Hypothalamus (tissue), 51 donors: ENCODE measurements around the gene MLH1.
A peak's percentile ranks its signal among the peaks of the same experiment; 100 is the strongest.
"Not testable (repeated sequence)": the region's sequence is repeated elsewhere in the genome, so short reads cannot be mapped to it uniquely, and the experiment has no call there.

Source experiments
- DNase-seq, 51 donors: peaks; one replicate each; lab custom pipeline; 2025; lab: John Stamatoyannopoulos, UW

MLH1 gene

DNA sequence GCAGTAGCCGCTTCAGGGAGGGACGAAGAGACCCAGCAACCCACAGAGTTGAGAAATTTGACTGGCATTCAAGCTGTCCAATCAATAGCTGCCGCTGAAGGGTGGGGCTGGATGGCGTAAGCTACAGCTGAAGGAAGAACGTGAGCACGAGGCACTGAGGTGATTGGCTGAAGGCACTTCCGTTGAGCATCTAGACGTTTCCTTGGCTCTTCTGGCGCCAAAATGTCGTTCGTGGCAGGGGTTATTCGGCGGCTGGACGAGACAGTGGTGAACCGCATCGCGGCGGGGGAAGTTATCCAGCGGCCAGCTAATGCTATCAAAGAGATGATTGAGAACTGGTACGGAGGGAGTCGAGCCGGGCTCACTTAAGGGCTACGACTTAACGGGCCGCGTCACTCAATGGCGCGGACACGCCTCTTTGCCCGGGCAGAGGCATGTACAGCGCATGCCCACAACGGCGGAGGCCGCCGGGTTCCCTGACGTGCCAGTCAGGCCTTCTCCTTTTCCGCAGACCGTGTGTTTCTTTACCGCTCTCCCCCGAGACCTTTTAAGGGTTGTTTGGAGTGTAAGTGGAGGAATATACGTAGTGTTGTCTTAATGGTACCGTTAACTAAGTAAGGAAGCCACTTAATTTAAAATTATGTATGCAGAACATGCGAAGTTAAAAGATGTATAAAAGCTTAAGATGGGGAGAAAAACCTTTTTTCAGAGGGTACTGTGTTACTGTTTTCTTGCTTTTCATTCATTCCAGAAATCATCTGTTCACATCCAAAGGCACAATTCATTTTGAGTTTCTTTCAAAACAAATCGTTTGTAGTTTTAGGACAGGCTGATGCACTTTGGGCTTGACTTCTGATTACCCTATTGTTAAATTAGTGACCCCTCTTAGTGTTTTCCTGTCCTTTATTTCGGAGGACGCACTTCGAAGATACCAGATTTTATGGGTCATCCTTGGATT lies at the start of gene MLH1:
Gene MLH1, plus strand, starts transcription at position 193 of the 958 bp plus-strand sequence. Its CDS starts 30 bp downstream, at position 223.
- DNase-seq, result no peak

DNA sequence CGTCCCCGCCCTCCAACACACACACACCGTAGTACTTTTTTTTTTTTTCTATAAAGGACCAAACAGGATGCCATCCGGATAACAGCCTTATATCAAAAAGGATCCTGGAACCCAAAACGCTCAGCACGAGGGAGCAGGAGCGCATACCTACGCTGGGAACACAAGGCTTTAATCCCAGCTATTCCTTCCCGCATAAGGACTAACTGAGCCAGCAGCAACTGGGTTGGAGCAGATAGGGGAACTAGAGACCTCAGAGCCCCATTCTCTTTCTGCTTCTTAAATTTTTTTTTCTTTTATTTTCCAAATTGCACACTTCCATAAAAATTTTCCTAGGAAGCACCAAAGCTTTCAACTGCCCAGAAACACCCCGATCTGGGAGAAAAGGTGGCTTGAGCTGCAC lies 49.7 kb upstream of the MLH1 start:
- no peak for DNase-seq

GRCh38 chr3:36944012-36944640 lies 49.2 kb upstream of the MLH1 start:
- DNase-seq, result peak in 45 of 51 donors; percentile 4 to 71 (median 34)

DNA sequence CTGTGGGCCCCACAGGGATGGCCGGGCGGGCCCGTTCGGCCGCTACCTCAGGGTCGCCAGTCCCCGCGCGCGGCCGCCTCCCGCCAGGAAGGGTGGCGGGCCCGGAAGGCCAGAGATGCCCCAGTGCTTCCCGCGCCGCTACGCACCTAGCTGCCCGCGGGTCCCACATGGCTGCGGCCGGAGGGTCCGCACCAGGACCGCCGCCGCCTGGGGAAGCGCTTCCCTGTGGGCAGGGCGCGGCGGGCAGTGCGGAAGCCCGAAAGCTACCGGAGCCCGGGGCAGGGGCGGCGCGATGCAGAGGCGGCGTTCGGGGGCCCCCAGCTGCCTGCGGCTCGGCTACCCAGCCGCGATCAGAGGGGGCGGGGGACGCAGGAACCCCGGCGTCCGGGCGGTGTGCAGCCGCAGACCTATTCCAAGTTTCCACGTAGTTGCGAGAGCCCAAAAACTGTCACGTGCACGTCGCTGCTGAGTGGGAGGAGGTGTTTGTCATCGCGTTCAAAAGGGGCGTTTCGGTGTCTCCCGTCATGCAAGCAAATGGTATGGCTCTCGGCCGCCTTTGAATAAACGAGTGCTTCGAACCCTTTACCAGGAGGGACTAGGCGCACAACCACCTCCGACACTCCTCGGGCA lies 48.6 kb upstream of the MLH1 start, which contains the start of gene TRANK1:
Gene TRANK1, minus strand, starts transcription at position 414 of the 630 bp plus-strand sequence. Its CDS starts 245 bp downstream, at position 169.
- peak in 47 of 51 donors; percentile 2 to 69 (median 30) for DNase-seq

DNA sequence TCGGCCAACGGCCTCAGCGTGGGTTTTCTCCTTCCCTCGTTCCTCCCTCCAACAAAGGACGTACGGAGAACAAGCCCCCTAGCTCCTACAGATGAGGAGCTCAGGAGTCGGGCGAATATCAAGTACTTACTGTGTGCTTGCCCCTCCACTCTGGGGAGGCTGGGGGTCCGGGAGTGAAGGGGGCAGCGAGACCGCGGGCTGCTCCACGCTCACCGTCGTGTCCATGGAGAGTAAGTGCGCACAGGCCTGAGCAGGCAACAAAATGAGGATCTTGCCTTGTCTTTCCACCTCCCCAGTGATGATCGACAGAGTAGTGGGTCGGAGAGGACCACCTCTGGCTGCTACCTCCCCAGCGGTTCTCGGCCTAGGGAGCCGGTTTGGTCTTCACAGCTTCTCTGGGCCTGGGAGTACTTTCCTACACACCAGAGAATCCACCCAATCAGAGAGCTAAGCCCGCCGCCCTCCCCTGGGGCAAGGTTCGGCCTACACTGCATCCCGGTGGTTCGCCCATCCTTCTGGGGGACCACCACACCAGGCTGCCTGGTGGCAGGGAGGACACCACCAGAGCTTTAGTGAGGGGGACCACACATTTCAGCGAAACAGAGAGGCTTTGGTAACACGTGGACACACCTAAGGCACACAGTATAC lies 47.9 kb upstream of the MLH1 start:
- DNase-seq, result no peak

GRCh38 chr3:36947814-36948213 lies 45.5 kb upstream of the MLH1 start:
- not testable (repeated sequence) for DNase-seq

GRCh38 chr3:36954452-36955134 lies 38.7 kb upstream of the MLH1 start:
- no peak for DNase-seq

DNA sequence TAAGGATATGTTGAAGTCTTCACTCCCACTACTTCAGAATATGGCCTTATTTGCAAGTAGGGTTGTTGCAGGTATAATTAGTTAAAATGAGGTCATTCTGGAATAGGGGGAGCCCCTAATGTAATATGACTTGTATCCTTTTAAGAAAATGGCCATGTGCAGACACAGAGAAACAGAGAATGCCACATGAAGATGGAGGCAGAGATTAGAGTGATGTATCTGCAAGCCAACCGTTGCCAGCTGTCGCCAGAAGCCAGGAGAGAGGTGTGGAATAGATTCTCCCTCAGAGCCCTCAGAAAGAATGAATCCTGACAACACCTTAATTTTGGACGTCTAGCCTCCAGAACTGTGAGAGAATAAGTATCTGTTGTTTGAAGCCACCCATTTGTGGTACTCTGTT lies 37.2 kb upstream of the MLH1 start:
- DNase-seq, result no peak

DNA sequence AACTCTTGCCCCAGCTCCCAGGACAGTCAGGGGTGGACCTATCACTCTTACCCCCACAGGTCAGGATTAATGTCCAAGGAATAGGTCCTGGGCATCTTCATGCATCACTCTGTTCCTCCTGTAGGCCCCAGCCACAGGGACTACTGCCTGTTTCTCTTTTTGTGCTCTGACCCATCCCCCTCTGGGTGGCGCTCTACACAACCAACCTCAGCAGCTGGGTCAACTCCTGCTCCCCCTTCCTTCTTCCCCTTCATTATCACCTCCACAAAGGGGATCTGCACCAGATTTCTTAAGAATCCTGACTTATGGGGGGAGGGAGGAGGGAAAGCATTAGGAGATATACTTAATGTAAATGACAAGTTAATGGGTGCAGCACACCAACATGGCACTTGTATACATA lies 36.3 kb upstream of the MLH1 start:
- no peak for DNase-seq

DNA sequence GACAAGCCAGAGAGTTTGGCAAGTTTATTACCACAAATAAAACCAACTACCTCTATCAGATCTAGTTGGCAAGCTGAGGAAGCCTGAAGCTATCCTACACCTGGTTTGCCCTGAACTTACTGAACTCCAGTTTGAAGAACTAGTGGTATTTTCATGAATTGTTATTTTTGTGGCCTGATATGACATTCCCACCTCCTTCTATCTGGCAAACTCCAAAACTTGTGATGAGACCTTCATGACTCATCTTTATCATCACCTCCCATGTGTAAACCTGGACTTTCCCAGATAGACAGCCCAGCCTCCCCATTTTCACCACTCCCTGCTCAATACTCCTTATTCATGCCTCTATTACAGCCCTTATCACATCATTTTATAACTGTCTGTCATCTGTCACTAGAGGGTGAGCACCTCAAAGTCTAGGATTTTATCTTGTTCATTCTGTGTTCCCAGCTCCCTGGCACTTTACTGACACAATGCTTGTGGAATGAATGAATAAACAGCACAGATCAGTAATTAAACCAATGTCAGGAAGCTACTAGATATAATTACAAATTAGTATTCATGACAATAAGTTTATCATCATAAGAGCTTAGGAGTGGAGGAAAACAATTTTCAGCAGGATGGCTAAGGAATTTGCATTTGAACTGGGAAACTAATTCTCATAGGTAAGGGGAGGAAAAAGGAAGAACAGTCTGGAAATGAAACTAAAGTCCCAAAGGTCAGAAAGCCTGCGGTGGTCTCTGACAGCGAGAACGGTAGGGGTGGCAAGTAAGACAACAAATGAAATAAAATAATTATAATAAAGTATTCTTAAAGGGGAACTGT lies 35.2 kb upstream of the MLH1 start:
- no peak for DNase-seq

DNA sequence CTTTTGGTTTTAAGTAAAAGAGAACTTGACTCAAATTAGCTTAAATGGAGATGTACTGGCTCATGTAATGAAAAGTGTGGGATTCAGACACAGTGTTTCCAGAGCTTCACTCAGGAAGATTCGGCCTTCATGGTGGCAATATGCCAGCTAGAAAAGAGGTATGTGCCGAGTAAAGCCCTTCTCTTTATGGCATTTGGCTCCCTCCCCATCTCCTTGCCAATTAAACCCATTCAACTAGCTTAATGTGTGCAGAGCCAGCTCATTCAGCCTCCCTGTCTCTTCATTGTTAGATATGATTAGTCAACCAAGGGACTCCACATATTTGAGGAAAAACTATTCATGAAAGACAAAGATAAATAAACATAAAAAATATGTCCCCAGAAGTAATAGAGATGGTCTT lies 33.5 kb upstream of the MLH1 start:
- DNase-seq, result no peak

GRCh38 chr3:36960502-36960901 lies 32.8 kb upstream of the MLH1 start:
- DNase-seq, result no peak

DNA sequence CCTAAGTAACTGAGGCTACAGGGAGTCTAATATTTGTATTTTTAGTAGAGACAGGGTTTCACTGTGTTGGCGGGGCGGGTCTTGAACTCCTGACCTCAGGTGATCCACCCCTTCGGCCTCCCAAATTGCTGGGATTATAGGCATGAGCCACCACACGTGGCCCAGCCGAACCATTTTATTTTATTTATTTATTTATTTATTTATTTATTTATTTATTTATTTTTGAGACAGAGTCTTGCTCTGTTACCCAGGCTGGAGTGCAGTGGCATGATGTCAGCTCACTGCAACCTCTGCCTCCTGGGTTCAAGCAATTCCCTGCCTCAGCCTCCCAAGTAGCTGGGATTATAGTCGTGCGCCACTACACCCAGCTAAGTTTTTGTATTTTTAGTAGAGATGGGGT lies 30.3 kb upstream of the MLH1 start:
- DNase-seq, result not testable (repeated sequence)

DNA sequence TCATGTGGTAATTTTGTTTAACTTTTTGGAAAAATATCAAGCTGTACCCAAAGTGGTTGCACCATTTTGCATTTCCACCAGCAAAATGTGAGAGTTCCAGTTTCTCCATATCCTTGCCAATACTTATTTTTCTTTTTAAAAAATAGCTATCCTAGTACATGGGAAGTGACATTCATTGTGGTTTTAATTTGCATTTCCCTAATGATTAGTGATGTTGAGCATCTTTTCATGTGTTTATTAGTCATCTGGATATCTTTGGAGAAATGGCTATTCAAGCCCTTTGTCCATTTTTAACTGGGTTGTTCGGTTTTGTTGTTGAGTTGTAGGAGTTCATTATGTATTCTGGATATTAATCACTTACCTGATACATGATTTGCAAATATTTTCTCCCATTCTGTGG lies 29.0 kb upstream of the MLH1 start:
- DNase-seq, result no peak

DNA sequence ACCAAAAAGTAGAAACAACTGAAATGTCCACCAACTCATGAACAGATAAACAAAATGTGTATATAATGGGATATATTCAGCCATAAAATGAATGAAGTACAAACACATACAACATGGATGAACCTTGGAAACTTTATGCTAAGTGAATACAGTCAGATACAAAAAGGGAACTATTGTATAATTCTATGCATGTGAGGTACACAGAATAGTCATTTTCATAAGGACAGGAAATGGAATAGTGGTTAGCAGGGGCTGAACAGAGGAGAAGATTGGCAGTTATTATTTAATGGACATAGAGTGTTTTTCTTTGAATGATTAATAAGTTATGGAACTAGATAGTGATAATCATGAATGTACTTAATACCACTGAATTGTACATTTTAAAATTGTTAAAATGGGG lies 28.5 kb upstream of the MLH1 start:
- no peak for DNase-seq

GRCh38 chr3:36965440-36965839 lies 27.9 kb upstream of the MLH1 start:
- no peak for DNase-seq

- DNase-seq, result no peak
These were observed 24.2 kb upstream of the MLH1 start for GRCh38 chr3:36969085-36969484.

DNA sequence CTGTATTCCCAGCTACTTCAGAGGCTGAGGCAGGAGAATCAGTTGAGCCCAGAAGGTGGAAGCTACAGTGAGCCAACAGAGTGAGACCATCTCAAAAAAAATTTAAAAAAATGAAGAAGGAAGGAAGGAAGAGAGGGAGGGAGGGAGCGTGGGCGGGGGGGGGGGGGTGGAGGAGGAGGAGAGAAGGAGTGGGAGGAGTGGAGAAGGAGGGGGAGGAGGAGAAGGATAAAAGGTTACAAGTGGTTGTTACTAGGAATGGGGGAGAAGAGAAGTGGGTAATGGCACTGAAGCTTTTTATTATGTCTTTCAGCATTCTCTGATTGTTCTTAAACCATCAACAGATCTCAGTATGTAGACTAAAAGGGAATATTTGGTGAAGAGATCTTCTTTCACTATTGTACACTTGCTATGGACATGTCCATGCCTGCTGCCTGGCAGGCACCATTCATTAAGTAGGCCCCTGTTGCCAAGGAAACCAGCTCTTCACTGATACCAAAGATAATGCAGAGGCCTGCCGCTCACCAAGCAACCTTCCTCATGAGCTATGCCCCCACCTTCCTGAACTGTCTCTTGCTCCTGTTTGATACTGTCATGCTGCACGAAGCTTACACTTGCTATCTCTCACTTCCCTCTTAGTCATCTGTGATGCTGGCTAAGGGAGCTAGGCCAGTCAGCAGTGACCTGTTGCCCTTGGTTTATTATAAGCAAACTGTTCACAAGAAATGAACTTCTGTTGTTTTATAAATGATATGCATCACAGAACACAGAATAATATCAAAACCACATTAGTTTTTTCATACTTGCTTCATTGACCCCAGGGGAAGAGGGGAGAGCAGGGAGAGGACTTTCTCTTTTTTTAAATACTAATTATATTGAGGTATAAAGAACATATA lies 23.5 kb upstream of the MLH1 start:
- peak in 28 of 51 donors; percentile 1 to 59 (median 18) for DNase-seq
